Embryonic facial prominence (tissue), 1 donor: ENCODE data around the gene TBX4.

Experiments
- DNase-seq: peaks from one replicate; pipeline ENCODE4 v3.0.0-alpha.2; 2016; ENCODE audit errors: extremely low spot score

Gene TBX4

DNA sequence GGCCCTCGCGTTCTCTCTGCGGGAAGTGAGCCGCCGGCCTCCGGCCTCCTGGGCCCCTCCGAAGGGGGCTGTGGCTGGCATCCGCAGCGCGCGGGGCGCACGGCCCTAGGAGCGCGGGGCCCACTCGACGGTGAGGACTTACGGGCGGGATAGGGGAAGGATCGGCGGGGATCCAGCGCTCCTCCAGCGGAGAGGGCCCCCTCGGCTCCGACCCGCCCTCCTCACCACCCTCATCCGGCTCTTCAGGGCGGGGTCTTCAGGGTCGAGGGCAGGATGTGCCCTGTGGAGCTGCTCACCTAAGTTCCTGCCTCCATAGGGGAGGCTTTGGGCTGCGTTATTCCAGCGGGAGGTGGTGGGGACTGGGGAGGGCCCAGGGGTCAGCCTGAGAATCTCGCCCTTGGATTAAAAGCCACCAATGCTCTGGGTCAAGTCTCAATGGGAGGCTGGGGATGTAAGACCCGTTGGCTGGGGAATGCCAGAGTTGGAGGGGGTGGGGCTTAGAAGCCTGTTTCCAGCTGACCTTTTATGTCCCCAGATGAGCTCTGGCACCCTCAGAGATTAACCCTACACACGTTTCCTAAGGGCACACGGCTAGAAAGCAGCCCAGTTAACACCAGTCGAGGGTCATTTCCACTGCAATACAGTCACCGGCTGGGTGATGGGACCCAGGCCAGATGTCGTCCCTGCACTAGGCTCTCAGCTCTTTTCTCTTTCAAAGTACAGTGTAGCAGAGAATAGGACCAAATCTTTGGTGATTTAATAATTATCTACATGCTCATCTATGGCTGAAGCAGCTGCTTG lies 39.2 kb upstream of the TBX4 start:
- DNase-seq: no peak

DNA sequence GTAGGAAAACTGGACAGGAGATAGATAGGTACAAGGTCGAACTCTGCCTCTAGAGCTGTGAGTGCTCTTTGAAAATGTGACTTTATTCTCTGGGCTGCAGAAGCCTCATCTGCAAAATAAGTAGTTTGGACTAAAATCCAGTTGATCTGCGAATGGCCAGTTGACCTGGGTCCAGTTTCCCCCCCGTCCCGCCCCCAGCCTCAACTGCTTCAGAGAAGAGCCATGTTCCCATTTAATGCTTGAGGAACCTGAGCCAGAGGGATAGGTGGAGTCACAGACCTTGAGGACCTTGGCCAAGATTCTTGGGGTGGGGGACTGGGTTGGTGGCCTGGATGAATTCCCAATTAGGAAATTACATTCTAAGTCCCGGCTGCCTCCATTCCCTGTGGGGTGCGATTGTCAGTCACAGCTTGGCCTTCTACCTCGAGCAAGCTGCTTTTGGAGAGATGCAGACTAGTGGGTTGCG lies 38.5 kb upstream of the TBX4 start:
- no peak for DNase-seq

DNA sequence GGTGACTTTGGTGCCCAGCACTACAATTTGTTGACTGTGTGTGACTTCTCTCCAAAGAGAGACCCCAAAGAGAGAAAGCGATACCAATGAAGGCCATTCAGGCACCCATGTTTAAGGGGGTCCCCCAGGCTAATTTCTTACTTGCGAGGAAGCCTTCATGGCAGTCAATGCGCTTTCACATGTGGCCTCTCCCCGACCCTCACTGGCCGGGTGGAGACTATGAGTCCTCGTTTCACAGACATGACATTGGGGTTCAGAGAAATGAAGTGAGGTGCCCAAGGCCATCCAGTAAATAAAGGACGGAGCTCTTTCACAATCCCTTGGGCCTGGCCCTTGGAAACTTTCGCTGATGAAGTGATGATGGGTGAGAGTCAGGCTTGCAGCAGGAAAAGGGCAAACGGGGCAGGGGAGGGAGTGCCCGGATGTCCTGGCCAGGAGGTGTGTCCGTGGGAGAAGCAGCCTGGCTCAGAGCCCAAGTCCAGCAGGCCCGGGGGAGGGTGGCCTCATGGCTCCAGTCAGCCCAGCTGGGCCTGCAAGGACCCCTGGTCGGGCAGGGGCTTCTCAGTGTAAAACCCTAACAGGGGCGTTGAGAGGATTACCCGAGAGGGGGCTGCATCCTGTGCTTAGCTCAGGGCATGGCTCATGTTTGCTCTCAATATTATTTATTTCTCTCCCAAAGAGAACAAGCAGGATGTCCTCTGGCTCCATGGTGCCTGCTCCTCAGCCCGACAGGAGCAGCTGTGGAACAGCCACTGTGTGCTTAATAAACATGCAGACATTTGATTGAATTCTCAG lies 37.9 kb upstream of the TBX4 start:
- DNase-seq: no peak

DNA sequence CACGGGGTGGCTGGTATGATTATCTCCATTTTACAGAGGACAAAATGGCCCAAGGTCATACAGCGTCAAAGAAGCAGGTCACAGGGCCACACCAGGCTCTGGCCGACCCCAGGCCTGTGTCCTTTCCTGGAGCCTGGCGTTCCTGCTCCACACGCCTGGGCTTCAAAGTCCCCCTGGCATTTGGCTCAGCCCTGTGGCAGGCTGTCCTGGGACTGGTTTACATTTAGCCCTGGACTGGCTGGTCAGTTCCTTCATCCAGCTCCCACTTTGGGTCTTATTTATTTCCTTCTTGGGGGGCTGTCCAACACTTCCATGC lies 37.3 kb upstream of the TBX4 start:
- no peak for DNase-seq

DNA sequence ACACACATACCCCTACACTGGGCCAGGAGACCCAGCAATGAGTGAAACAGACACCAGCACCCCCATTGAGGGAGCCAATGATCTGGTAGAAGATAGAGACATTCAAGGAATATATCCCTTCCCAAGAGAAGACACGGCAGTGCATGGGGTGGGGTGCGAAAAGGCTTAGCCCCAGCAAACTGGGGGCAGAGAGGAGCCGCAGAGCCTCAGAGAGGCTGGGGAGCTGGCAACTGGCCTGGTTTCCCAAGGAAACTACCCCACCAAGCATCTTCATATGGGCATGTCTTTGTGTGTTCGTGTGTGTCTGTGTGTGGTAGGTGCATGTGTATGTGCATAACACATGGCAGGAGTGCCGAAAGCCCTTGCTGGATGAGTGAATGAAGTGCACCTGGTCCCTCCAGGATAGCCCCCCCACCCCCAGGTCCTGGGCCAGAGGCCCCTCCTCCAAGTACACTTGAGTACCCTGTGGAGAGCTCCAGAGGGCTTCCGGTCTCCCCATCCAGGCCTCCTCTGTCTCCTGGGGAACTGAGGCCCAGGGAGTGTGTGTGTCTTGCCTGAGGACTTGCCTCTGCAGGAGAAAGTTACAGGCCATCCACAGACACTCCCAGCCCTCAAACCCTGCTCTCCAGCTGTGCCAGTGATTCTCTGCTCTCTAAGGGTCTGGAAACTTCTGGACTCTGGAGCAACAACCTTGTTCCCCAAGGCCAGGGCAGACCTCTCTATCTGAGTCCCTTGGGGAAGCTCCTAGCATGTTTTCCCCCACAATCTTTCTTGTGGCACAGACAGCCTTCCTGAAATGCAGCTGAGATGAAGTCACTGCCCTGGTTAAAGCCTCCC lies 36.6 kb upstream of the TBX4 start:
- no peak for DNase-seq

DNA sequence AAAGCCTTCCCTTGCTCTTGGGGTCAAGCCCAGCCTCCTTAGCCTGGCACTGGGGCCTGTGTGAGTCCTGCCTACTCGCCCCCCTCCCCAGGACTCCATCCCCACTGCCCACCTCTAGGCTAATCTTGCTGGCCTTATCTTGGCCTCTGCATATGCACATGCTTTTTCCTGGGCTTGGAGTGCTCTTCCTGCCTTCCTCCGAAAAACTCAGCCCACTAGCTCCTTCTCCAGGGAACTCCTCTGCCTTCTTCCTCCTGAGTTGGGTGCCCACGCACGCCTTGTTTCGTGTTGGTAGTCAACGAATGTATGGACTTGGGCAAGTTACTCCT lies 36.0 kb upstream of the TBX4 start:
- DNase-seq: no peak

DNA sequence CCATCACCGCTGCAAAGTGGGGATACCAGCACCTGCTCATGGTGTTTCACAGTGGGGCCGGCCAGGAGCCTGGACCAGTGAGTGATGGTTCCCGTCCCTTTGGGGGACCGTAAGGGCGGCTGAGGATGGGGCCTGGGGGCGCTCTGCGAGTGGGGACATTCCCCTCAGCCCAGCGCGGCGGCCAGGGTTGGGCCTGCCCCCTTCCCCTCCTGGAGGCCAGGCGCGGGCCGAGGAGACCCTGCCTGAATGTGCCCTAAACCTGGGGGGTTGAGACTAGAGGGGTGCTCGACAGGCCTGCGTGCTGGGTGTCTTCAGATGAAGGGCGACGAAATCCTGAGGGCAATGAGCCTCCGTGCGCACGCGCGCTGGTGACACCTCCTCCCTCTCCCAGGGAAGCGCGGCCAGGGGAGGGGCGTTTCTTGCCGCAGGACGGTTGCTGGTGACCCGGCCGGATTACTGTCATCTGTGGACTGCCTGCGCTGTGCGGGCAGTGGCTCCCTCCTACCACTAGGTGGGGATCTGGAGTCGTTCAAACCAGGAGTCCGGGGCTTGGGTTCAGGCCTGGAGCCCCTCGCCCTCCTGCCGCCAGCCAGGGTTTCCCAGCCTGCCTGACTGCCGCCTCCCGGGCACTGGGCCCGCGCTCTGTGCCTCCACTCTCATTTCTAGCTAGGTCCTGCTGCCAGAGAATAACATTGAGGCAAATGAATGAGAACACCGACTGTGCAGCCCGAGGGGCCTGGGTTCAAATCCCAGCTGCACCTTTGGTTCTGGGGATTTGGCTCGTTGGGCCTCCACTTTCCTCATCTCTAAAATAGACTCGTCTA lies 35.5 kb upstream of the TBX4 start:
- DNase-seq: no peak

DNA sequence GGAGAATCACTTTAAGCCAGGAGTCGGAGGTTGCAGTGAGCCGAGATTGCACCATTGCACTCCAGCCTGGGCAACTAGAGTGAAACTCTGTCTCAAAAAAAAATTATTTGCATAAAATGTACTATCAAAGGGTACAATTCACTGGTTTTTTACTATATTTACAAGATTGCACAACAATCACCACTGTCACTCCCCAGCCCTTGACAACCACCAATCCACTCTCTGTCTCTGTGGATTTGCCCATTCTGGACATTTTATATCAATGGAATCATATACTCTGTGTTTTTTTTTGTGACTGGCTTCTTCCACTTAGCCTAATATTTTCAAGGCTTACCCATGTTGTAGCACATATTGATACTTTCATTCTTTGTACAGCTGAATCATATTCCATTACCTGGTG lies 33.8 kb upstream of the TBX4 start:
- no peak for DNase-seq

DNA sequence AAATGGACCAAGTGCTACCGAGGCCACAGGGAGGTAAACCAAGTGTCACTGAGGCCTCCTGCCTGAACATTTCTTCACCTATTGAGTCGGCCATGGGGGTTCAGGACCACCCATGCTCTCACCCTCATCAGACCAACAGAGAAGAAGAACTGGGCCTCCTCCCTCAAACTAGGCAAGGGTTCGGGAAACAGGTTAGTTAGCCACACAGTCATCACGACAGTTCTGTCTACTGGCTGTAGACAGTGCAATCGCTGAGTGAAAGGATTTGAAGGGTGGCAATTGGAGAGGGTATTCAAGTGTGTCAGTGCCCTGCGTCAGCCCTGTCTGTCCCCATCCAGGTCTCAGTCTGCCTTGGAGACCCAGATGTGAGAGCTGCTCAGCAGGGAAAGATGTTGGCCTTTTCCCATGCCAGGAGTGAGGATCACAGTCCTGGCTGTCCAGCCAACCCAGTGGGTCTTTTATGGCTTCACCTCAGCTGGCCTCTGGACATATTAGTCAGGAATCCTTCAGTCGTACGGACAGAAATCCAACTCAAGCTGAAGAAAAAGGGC lies 32.7 kb upstream of the TBX4 start:
- no peak for DNase-seq

DNA sequence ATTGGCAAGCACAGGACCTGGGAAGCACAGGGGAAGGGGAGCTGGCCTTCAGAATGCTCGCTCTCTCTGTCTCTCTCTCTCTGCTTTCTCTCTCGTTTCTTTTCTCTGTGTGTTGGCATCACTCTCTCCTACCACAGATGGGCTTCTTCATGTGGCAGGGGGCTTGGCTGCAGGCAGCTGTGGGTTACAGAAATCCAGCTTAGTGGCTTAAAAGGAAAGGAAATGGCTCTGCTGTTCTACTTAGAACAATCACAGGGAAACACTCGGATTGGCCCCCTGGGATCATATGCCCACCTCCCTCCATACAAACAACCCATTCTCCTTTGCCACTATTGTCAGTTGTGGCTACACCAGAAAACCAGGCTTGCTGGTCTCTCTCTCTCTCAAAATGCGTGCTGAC lies 32.2 kb upstream of the TBX4 start:
- DNase-seq: no peak

DNA sequence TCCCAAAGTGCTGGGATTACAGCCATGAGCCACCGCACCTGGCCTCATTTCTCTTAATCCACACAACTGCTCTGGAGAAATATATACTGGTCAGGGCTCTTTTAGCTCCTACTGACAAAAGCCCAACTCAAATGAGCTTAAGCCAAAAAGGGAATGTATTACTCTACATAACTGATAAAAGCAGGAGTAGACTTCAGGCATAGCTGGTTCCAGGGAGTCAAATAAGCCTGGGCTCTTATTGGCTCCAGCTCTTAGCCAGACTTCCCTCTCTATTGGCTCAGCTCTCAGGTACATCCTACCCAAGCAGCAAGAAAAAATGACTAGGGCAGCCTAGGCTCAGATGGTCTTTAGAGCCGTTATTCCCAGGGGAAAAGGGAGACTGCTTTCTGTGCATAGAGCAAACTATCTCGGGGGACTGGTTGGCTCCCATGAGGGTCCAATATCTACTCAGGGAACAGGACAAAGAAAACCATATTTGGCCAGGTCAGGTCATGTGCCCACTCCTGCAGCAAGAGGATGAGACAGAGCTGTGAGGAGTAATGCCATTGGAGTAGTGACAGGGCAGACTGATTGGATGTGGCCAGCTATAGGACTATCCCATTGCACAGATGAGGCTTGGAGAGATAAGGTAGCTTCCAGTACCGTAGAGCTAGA lies 31.4 kb upstream of the TBX4 start:
- DNase-seq: no peak

DNA sequence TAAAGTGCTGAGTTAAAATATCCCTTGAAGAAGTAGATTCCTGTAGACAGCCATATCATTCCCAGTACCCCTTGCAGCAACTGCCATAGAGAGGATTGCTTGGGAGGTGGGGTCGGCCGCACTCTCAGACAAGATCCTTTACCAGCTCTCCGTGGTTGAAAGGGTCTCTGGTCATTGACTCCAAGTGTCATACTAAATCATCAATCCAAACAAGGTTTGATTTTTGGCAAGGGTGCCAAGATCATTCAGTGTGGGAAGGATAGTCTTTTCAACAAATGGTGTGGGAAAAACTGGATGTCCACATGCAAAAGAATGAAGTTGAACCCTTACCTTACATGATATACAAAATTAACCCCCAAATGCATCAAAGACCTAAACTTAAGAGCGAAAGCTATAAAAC lies 30.8 kb upstream of the TBX4 start:
- no peak for DNase-seq

DNA sequence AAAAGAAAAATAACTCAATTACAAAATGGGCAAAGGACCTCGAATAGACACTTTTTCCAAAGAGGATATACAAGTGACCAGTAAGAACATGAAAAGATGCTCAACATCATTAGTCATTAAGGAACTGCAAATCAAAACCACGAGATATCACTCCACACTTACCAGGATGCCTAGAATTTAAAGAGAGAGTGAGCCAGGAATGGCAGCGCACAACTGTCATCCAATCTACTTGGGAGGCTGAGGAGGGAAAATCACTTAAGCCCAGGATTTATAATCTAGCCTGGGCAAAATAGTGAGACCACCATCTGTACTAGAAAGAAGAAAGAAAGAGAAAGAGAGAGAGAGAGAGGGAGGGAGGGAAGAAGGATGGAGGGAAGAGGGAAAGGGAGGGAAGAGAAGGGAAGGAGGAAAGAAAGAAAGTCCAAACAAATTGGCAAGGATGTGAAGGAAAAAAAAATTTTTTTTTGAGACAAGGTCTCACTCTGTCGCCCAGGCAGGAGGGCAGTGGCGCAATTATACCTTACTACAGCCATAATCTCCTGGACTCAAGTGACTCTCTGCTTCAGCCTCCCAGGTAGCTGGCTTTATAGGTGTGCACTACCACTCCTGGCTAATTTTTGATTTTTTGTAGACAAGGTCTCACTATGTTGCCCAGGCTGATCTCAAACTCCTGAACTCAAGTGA lies 30.0 kb upstream of the TBX4 start:
- no peak for DNase-seq

DNA sequence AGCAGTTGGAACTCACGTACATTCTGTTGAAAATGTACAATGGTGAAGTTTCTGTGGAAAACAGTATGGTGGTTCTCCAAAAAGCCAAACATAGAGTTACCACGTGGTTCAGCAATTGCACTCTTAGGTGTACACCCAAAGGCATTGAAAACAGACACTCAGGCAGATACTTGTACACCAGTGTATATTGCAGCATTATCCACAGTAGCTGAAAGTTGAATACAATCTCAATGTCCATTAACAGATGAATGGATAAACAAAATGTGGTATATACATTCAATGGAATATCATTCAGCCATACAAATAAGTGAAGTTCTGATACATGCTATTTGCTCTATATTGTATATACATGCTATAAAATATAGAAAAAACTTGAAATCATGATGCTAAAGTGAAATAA lies 29.4 kb upstream of the TBX4 start:
- no peak for DNase-seq

DNA sequence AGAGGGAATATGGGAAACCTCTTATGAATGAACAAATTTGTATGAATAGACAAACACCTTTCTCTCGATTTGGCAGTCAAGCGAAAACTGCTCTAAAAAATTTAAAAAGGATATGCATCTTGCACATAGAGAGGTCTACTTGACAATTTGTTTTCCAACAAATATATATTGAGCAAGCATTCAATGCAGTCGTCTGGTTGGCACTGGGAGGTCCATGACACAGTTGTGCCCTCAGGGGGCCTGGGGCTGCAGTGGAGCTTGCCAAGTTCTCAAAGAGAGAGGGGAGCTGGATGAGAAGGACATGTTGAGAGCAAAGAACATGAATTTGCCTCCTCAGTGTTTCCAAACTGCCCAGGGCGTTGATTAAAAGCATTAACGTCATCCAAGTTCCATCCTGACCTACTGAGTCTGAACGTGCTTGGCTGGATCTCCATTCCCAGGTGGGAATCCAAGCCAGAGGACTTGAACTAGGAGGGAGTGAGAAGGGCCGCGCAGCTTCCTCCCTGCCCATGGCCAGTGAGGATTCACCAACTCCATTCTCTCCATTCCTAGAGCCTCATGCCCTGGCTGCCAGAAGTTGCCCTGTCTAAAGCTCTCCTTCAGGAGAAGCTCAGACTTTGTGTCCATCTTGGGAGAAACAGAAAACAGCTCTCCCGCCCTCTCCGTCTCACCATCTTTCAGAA lies 28.1 kb upstream of the TBX4 start:
- no peak for DNase-seq

DNA sequence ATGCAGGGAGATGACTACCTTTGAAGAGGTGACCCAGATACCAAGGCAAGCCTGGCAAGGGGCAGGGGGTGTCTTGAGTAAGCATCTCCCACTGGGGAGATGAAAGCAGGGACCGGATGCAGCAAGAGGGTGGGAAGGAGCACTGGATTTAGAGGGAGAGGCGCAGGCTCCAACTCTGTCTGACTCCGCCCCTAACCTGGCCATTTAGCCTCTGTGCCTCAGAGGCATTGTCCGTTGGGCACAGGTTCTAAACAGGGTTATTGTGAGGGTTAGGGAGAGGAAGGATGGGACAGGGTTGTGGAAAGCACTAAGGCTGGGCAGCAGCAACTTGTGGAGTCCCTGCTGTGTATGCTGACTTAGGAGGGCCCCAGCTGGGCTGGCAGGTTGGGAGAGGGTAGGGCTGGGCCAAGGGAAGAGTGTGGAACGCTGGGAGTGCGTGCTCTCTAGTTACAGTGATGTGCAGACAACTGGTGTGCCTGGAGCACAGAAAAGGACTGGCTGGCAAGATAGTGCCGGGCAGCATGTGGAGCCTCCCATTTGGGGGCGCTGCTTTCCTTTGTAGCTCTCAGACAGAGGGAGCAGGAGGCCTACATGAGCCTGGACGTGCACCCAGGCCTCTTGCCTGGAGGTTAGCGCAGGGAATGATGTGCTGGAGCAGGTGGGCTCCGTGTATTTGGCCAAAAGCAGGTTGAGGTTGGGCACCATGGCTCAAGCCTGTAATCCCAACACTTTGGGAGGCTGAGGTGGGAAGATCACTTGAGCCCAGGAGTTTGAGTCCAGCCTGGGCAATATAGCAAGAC lies 26.3 kb upstream of the TBX4 start:
- DNase-seq: no peak

DNA sequence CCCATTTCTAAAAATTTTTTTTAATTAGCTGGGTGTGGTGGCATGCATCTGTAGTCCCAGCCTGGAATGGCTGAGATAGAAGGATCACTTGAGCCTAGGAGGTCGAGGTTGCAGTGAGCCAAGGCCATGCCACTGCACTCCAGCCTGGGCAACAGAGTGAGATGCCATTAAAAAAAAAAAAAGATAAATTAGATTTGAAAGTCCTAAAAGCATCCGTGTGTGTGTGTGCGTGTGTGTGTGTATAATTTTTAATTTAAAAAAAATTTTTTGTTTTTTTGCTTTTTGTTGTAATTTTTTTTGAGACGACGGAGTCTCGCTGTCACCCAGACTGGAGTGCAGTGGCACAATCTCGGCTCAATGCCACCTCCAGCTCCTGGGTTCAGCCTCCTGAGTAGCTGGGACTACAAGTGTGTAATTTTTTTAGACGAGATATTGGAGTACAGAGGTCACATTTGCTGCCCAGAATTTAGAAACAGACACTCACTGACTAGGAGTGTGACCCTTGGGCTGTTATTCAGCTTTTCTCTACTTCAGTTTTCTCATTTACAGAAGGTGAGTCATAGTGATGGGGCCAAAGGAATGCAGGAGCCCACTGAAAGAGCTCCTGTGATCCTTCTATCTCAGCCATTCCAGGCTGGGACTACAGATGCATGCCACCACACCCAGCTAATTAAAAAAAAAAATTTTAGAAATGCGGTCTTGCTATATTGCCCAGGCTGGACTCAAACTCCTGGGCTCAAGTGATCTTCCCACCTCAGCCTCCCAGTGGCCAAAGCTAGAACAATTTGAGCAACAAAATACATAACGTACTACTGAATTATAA lies 25.5 kb upstream of the TBX4 start:
- no peak for DNase-seq

DNA sequence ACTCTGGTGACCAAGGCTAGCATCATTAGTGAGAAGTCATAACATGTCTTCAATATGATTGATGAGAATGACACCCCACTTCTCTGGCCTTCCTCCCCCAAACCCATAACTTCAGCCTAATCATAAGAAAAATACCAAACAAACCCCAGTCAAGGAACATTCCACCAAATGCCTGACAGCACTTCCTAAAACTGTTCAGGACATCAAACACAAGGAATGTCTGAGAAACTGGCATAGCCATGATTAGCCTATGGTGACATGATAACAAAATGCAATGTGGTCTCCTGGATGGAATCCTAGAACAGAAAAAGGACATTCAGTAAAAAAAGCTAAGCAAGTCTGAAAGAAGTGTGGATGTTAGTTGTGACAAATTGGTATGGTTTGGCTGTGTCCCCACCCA lies 24.7 kb upstream of the TBX4 start:
- DNase-seq: no peak
